ENCODE measurements around the gene PLA2G4E. TPM values are rescaled to one million over a fixed set of nuclear protein-coding genes. Genes with fewer than 3 reads are reported as not detected.

The PLA2G4E gene
- total RNA-seq, 1 experiment from 2014 or later: not detected

- intact Hi-C loops (cut with micrococcal nuclease; ENCODE audit: unreplicated experiment): no loop called here
- Histone ChIP-seq H3K27ac (ENCODE audit: low read length) (no peak overlapping the region), H3K36me3 (ENCODE audit: control insufficient read depth, insufficient read depth, low read length) (no peaks in the 10 kb centered on the region), H3K4me1 (ENCODE audit: control insufficient read depth, insufficient read depth, low read length) (no peaks in the 10 kb centered on the region), H3K27me3 (ENCODE audit: control insufficient read depth, insufficient read depth, low read length) (no peaks in the 10 kb centered on the region), H3K9me3 (ENCODE audit: control insufficient read depth, insufficient read depth, low read depth, low read length) (no peaks in the 10 kb centered on the region), H3K4me3 (ENCODE audit: low read depth in 2 of 2, low read length in 2 of 2) (no peak overlapping the region)
- ATAC-seq (no peak), DNase-seq (ENCODE audit: low read depth, low spot score) (no peak)
- CTCF ChIA-PET: no interaction called here
- POLR2A ChIA-PET: no interaction called here
- no TSS peak for BruUV-seq (replicated peaks)
- TF ChIP-seq TCF7L2 (IDR thresholded peaks at IDR 0.05; ENCODE audit: low read depth, low read length): no peak
- TF ChIP-seq CTCF (IDR thresholded peaks at IDR 0.05): no peak
- no peak for TF ChIP-seq POLR2AphosphoS5 (IDR thresholded peaks at IDR 0.05; ENCODE audit: low read depth, low read length)
- TF ChIP-seq SIN3A (IDR thresholded peaks at IDR 0.05; ENCODE audit: borderline replicate concordance, insufficient read depth, low read depth, low read length): no peak
- no peak for TF ChIP-seq REST (IDR thresholded peaks at IDR 0.05; ENCODE audit: insufficient read depth in 1 of 2, low read depth in 2 of 2, low read length in 1 of 2)
- in situ Hi-C loops (cut with HindIII; ENCODE audit: low pct_unique_long_range_greater_than_20kb, low sequenced_read_pairs): no loop called here
Measured at GRCh38 chr15:42012928-42013482, 7.8 kb downstream of the PLA2G4E start.

GRCh38 chr15:42012241-42012640, 8.6 kb downstream of the PLA2G4E start:
- Histone ChIP-seq H3K27me3 (ENCODE audit: control insufficient read depth, insufficient read depth, low read length) (no peaks in the 10 kb centered on the region; the same call in 1 of the 2 replicates), H3K9me3 (ENCODE audit: control insufficient read depth, insufficient read depth, low read depth, low read length) (no peaks in the 10 kb centered on the region), H3K36me3 (ENCODE audit: control insufficient read depth, insufficient read depth, low read length) (no peaks in the 10 kb centered on the region), H3K27ac (ENCODE audit: low read length) (no peak overlapping the region), H3K4me3 (ENCODE audit: low read depth in 2 of 2, low read length in 2 of 2) (no peak overlapping the region), H3K4me1 (ENCODE audit: control insufficient read depth, insufficient read depth, low read length) (no peaks in the 10 kb centered on the region)
- no peak for ATAC-seq
- ChIA-PET CTCF (no interaction called here), POLR2A (no interaction called here)
- DNase-seq (ENCODE audit: low read depth, low spot score): no peak
- in situ Hi-C loops (cut with HindIII; ENCODE audit: low pct_unique_long_range_greater_than_20kb, low sequenced_read_pairs): no loop called here
- TF ChIP-seq REST (IDR thresholded peaks at IDR 0.05; ENCODE audit: insufficient read depth in 1 of 2, low read depth in 2 of 2, low read length in 1 of 2) (no peak), POLR2AphosphoS5 (IDR thresholded peaks at IDR 0.05; ENCODE audit: low read depth, low read length) (no peak), TCF7L2 (IDR thresholded peaks at IDR 0.05; ENCODE audit: low read depth, low read length) (no peak), CTCF (IDR thresholded peaks at IDR 0.05) (no peak), SIN3A (IDR thresholded peaks at IDR 0.05; ENCODE audit: borderline replicate concordance, insufficient read depth, low read depth, low read length) (no peak)
- BruUV-seq (replicated peaks): no TSS peak
- intact Hi-C loops (cut with micrococcal nuclease; ENCODE audit: unreplicated experiment): no loop called here
